ENCODE measurements around the gene MSMP.

The MSMP gene

DNA sequence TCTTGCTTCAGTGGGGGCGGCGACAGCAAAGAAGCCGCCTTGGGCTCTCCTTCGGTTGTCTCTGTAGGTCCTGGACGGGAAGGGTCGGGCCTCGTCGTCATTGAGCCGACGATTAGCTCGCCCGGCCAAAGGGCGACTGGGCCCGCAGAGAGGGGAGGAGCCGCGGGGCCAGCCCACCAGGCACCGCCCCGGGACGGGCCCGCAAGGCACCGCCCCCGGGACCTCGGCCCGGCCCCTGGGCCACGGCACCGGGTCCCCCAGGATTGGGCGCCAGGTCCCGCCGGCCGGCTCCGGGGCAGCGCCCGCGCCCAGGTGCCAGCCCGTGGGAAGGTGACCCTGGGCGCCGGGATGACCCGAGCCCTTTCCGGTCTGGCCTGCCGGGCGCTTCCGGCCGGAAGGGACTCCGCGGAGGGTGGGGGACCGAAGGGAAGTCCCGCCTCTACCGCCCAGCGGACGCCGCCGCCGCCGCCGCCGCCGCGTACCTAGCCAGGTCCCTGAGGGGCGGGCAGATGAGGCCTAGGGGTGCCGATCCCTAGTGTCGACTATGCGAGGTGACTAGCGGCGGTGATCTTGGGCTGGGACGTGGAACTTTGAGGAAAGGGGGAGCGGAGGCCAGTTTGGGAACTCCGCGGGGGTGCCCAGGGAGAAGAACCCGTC lies 5.1 kb downstream of the MSMP start, which contains the start of the genes GBA2 and RGP1:
Gene GBA2 (minus strand): TSS at position 371 of the 657 bp plus-strand sequence. CDS start 524 bp downstream, outside the sequence.
Gene RGP1 (plus strand): TSS at position 430 of the 657 bp plus-strand sequence. CDS start 469 bp downstream, outside the sequence.
- TF ChIP-seq, protein P1, sequence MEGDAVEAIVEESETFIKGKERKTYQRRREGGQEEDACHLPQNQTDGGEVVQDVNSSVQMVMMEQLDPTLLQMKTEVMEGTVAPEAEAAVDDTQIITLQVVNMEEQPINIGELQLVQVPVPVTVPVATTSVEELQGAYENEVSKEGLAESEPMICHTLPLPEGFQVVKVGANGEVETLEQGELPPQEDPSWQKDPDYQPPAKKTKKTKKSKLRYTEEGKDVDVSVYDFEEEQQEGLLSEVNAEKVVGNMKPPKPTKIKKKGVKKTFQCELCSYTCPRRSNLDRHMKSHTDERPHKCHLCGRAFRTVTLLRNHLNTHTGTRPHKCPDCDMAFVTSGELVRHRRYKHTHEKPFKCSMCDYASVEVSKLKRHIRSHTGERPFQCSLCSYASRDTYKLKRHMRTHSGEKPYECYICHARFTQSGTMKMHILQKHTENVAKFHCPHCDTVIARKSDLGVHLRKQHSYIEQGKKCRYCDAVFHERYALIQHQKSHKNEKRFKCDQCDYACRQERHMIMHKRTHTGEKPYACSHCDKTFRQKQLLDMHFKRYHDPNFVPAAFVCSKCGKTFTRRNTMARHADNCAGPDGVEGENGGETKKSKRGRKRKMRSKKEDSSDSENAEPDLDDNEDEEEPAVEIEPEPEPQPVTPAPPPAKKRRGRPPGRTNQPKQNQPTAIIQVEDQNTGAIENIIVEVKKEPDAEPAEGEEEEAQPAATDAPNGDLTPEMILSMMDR (conservative IDR thresholded peaks at IDR 0.05; ENCODE audit: control insufficient read depth, insufficient read depth, low read depth, low read length), result no peak
- peak; percentile 61 for DNase-seq (ENCODE audit: low read depth)

DNA sequence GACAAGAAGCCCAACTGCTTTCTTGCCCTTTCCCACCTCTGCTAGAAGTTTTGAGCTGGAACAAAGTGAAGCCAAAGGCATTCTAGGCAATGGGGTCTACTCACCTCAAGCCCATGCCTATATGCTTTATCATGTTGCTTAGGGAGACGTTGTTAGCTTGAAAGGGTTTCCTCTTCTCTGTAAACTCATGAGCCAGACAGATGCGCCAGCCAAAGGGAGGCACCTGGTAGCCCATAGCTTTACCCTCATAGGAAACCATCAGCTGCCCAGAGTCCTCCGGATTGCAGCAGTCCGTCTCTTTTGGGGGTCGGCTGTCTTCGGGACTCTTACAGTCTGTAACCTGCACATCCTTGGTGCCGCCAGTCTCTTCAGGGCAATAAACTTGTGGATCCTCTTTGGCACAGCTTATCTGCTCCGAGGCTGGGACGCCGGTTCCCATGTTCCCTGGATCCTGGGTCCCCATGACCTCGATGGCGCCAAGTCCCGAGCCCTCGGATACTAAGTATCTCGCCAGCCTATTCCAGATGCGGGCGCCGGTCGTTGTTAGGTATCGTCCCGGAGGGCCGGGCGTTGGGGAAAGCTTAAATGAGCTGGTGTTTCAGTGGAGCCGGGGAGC lies 5.7 kb downstream of the MSMP start:
- H3K4me3 ChIP-seq (ENCODE audit: control insufficient read depth, low read depth, low read length), result peak overlapping the region; percentile 83
- TF ChIP-seq, protein P1 (conservative IDR thresholded peaks at IDR 0.05; ENCODE audit: control insufficient read depth, insufficient read depth, low read depth, low read length), result no peak
- no peak for DNase-seq (ENCODE audit: low read depth)

More for the DNA sequence above, 5.1 kb downstream of the MSMP start, which contains the start of the genes GBA2 and RGP1:
- H3K4me3 ChIP-seq (ENCODE audit: control insufficient read depth, low read depth, low read length), result peak within 1 kb of the TSS; percentile 83

DNA sequence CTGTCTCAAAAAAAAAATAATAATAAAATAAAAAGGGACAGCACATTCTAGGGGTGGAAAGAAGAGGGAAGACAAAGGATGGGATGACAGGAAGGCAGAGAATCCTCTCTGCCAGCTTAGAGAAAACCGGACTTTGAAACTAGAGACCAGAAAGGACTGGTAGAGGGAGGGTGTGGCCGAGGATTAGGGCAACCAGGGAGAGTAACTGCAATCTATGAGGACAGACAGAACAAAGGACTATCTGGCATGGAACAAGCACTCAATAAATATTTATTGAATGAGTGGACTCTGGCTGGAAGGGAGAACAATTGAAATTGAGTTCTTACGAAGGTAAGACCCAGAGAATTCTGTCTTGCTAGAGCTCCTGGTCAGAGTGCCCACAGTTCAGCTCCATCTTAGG lies 7.5 kb downstream of the MSMP start:
- DNase-seq (ENCODE audit: low read depth), result no peak
- TF ChIP-seq, protein P1 (conservative IDR thresholded peaks at IDR 0.05; ENCODE audit: control insufficient read depth, insufficient read depth, low read depth, low read length), result no peak
- H3K4me3 ChIP-seq (ENCODE audit: control insufficient read depth, low read depth, low read length), result peak overlapping the region; percentile 83

DNA sequence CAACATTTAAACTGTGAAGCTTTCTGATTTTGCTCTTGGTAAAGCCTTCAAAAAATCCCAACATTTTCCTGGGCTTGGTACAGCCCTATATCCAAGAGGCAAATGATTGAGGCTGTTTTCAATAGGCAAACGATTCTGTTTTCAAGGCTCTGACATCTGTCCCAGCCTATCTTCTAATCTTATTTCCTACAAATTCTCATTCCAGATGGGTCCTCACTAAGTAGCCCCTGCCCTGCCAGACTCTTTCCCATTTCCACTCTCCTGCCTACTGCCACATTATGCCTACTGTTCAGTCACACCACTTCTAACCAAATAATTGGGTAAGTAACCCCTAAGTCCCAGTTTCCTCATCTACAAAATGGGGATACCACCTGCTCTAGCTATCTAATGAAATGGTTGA lies 8.5 kb downstream of the MSMP start:
- no peak for DNase-seq (ENCODE audit: low read depth)
- TF ChIP-seq, protein P1 (conservative IDR thresholded peaks at IDR 0.05; ENCODE audit: control insufficient read depth, insufficient read depth, low read depth, low read length), result no peak
- H3K4me3 ChIP-seq (ENCODE audit: control insufficient read depth, low read depth, low read length), result no peak overlapping the region

DNA sequence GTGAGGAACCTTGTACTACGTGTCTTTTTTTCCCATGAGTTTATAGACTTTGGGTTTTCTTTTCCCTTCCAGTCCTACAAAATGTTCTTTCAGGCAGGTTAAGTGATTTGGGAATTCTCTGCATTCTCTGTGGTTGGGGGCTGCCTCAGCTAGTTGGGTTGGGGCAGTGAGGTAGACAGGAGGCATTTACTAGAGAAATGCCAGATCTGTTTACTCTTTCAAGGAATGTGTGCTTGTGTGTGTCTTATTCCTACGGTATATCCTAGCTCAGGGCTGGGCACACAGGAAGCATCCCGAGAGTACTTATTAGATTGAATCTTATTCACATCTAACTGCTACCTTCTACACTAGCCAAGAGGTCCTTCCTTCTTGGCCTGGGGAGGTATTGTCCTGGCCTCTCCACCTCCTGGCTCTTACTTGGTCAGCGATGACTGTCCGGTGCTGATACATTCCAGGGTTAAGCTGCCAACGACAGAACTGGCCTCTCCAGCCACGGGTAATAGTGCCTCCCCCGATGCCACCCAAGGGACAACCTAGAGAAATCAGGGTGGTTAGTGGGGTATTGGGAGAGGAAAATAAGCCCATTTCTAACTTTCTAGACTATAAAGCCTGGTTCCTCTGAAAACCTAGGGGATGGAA lies 10.1 kb downstream of the MSMP start:
- H3K4me3 ChIP-seq (ENCODE audit: control insufficient read depth, low read depth, low read length), result no peak overlapping the region
- no peak for DNase-seq (ENCODE audit: low read depth)
- TF ChIP-seq, protein P1 (conservative IDR thresholded peaks at IDR 0.05; ENCODE audit: control insufficient read depth, insufficient read depth, low read depth, low read length), result no peak

DNA sequence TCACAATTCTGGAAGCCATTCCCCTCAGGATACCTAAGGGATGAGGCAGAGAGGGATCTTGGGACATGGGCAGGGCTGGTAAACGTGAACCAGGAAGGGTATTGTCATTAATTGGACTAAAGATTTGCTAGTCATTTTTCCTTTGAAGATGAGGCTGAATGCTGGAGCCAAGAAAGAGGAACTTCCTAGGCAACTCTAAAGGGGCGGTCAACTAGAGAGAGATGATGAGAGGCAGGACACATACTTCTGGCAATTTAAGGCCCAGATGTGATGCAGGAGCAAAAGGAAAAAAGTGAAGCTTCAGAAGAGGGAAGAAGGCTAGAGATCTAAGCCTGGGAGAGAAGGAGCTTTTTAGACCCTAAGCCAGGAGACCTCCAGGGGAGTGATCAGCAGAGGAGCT lies 10.6 kb downstream of the MSMP start:
- TF ChIP-seq, protein P1 (conservative IDR thresholded peaks at IDR 0.05; ENCODE audit: control insufficient read depth, insufficient read depth, low read depth, low read length), result no peak
- DNase-seq (ENCODE audit: low read depth), result no peak
- H3K4me3 ChIP-seq (ENCODE audit: control insufficient read depth, low read depth, low read length), result no peak overlapping the region
